ENCODE data around the gene DISC1.

GRCh38 chr1:231882790-231883189 lies 256.2 kb downstream of the DISC1 start:
- TF ChIP-seq EZH2 (IDR thresholded peaks at IDR 0.05; ENCODE audit: insufficient read depth, poor library complexity, severe bottlenecking): no peak
- TF ChIP-seq EZH2phosphoT487 (IDR thresholded peaks at IDR 0.05; ENCODE audit: insufficient read depth, low read depth): no peak

All from GM23248 (cell line).